Measurements from ENCODE around the gene KHDC1L. TPM values are rescaled to one million over a fixed set of nuclear protein-coding genes. Genes with fewer than 3 reads are reported as not detected.
"Not testable (repeated sequence)": the region's sequence is repeated elsewhere in the genome, so short reads cannot be mapped to it uniquely, and the experiment has no call there.

KHDC1L gene
- total and polyA plus RNA-seq, 4 donors, result not detected

- TF ChIP-seq ATF3 (IDR thresholded peaks at IDR 0.05) (no peak), GABPA (IDR thresholded peaks at IDR 0.05 in 1 of 2, conservative IDR thresholded peaks at IDR 0.05 in 1 of 2) (no peak), HNF4G (IDR thresholded peaks at IDR 0.05) (no peak)
Measured at GRCh38 chr6:73194744-73195143, 30.6 kb downstream of the KHDC1L start (continued).

DNA sequence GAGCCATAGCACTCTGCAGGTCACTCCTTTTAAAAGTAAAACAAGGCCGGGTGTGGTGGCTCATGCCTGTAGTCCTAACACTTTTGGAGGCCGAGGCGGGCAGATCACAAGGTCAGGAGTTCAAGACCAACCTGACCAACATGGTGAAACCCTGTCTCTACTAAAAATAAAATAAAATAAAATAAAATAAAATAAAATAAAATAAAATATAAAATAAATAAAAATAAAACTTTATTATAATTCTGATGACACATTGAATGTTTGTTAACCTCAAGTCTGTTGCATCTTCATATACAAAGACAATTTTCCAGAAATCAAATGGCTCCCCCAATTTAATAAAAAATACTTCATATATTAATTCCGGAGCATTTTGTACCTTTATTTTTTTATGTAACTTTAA is 32.0 kb downstream of the KHDC1L start:
- not testable (repeated sequence) for H3K9me3 ChIP-seq (ENCODE audit: control insufficient read depth in 4 of 4, low read length in 3 of 4); H3K36me3 ChIP-seq (ENCODE audit: control insufficient read depth in 4 of 4, insufficient read depth in 3 of 4, low read depth in 1 of 4, low read length in 3 of 4); H3K4me1 ChIP-seq (ENCODE audit: control insufficient read depth in 4 of 4, insufficient read depth in 4 of 4, low read length in 3 of 4); H3K9ac ChIP-seq (ENCODE audit: low read depth in 1 of 2, low read length in 2 of 2); H3K4me3 ChIP-seq (ENCODE audit: low read depth in 1 of 3, low read length in 3 of 3); H3K27ac ChIP-seq (ENCODE audit: low read depth in 1 of 2, low read length in 2 of 2); DNase-seq (ENCODE audit: low spot score); H3K27me3 ChIP-seq (ENCODE audit: control insufficient read depth in 4 of 4, insufficient read depth in 4 of 4, low read length in 3 of 4)
- WGBS, result 88% methylated on average over 4 of the region's 4 CpGs

- WGBS, result 71% methylated on average over 2 of the region's 2 CpGs
Measured at GRCh38 chr6:73182021-73182607, 43.2 kb downstream of the KHDC1L start.

More at GRCh38 chr6:73182021-73182607, 43.2 kb downstream of the KHDC1L start:
- TF ChIP-seq CTCF (IDR thresholded peaks at IDR 0.05; ENCODE audit: low read depth, low read length, missing input control), result no peak
- TF ChIP-seq, protein P1, sequence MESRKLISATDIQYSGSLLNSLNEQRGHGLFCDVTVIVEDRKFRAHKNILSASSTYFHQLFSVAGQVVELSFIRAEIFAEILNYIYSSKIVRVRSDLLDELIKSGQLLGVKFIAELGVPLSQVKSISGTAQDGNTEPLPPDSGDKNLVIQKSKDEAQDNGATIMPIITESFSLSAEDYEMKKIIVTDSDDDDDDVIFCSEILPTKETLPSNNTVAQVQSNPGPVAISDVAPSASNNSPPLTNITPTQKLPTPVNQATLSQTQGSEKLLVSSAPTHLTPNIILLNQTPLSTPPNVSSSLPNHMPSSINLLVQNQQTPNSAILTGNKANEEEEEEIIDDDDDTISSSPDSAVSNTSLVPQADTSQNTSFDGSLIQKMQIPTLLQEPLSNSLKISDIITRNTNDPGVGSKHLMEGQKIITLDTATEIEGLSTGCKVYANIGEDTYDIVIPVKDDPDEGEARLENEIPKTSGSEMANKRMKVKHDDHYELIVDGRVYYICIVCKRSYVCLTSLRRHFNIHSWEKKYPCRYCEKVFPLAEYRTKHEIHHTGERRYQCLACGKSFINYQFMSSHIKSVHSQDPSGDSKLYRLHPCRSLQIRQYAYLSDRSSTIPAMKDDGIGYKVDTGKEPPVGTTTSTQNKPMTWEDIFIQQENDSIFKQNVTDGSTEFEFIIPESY (IDR thresholded peaks at IDR 0.05), result no peak
- no peak for TF ChIP-seq RXRA (IDR thresholded peaks at IDR 0.05)
- TF ChIP-seq REST (IDR thresholded peaks at IDR 0.05), result no peak
- TF ChIP-seq GABPA (IDR thresholded peaks at IDR 0.05 in 1 of 2, conservative IDR thresholded peaks at IDR 0.05 in 1 of 2), result no peak
- no peak for TF ChIP-seq EGR1 (IDR thresholded peaks at IDR 0.05; ENCODE audit: low read depth in 2 of 2)
- no peak for TF ChIP-seq NR2F2 (IDR thresholded peaks at IDR 0.05)
- TF ChIP-seq ATF3 (IDR thresholded peaks at IDR 0.05), result no peak
- TF ChIP-seq RAD21 (IDR thresholded peaks at IDR 0.05), result no peak
- no peak for TF ChIP-seq SP1 (IDR thresholded peaks at IDR 0.05)
- TF ChIP-seq JUND (IDR thresholded peaks at IDR 0.05), result no peak
- TF ChIP-seq HNF4G (IDR thresholded peaks at IDR 0.05), result no peak
- no peaks in the 10 kb centered on the region for H3K36me3 ChIP-seq (ENCODE audit: control insufficient read depth in 4 of 4, insufficient read depth in 3 of 4, low read depth in 1 of 4, low read length in 3 of 4)
- H3K4me1 ChIP-seq (ENCODE audit: control insufficient read depth in 4 of 4, insufficient read depth in 4 of 4, low read length in 3 of 4), result peaks cover 0 to 6% (median 1%) of the 10 kb centered on the region in 4 donors
- DNase-seq (ENCODE audit: low spot score), result no peak
- no peaks in the 10 kb centered on the region for H3K27me3 ChIP-seq (ENCODE audit: control insufficient read depth in 4 of 4, insufficient read depth in 4 of 4, low read length in 3 of 4)
- no peaks in the 10 kb centered on the region for H3K9me3 ChIP-seq (ENCODE audit: control insufficient read depth in 4 of 4, low read length in 3 of 4)
- no peak overlapping the region for H3K27ac ChIP-seq (ENCODE audit: low read depth in 1 of 2, low read length in 2 of 2)
- no peak overlapping the region for H3K4me3 ChIP-seq (ENCODE audit: low read depth in 1 of 3, low read length in 3 of 3)
- H3K9ac ChIP-seq (ENCODE audit: low read depth in 1 of 2, low read length in 2 of 2), result no peak overlapping the region

All from liver (tissue), 9 donors.